Cortex of kidney (tissue), 1 donor: ENCODE measurements around the gene HAUS3.

ENCODE experiments used
- DNase-seq: peaks from one replicate; lab custom pipeline; 2025; lab: John Stamatoyannopoulos, UW

The HAUS3 gene

GRCh38 chr4:2263926-2264321 lies 22.0 kb upstream of the HAUS3 start:
- no peak for DNase-seq

GRCh38 chr4:2262944-2263250 lies 21.0 kb upstream of the HAUS3 start:
- DNase-seq = no peak

- peak; percentile 93 for DNase-seq
These were observed 20.4 kb upstream of the HAUS3 start for GRCh38 chr4:2262145-2262943.

- no peak for DNase-seq
These were observed 19.9 kb upstream of the HAUS3 start, which contains the start of gene MXD4 for GRCh38 chr4:2261853-2262144. Gene MXD4, minus strand, starts transcription at chr4:2262109. Its CDS starts 129 bp downstream, at chr4:2261980.

GRCh38 chr4:2261110-2261852 lies 19.4 kb upstream of the HAUS3 start:
- no peak for DNase-seq

GRCh38 chr4:2260344-2261109 lies 18.6 kb upstream of the HAUS3 start:
- no peak for DNase-seq

- no peak for DNase-seq
These were observed 17.8 kb upstream of the HAUS3 start for GRCh38 chr4:2259541-2260343.

- no peak for DNase-seq
These were observed 17.2 kb upstream of the HAUS3 start for GRCh38 chr4:2259036-2259540.

GRCh38 chr4:2258091-2259035 lies 16.4 kb upstream of the HAUS3 start:
- no peak for DNase-seq

- no peak for DNase-seq
These were observed 15.6 kb upstream of the HAUS3 start for GRCh38 chr4:2257361-2258081.

GRCh38 chr4:2256781-2257191 lies 14.9 kb upstream of the HAUS3 start:
- no peak for DNase-seq

GRCh38 chr4:2256156-2256731 lies 14.3 kb upstream of the HAUS3 start:
- DNase-seq = no peak

GRCh38 chr4:2255501-2256155 lies 13.7 kb upstream of the HAUS3 start:
- DNase-seq = no peak

- DNase-seq = no peak
These were observed 13.0 kb upstream of the HAUS3 start for GRCh38 chr4:2254665-2255500.

GRCh38 chr4:2253160-2254084 lies 11.5 kb upstream of the HAUS3 start:
- DNase-seq = no peak

GRCh38 chr4:2252530-2253091 lies 10.7 kb upstream of the HAUS3 start:
- no peak for DNase-seq
